Ecto neural progenitor cell (in vitro differentiated cells): ENCODE data around the gene PRR16.

Source experiments
- DNase-seq: peaks from one replicate; pipeline ENCODE4 v3.0.0-alpha.2; 2018; ENCODE audit warnings: low spot score

The PRR16 gene

DNA sequence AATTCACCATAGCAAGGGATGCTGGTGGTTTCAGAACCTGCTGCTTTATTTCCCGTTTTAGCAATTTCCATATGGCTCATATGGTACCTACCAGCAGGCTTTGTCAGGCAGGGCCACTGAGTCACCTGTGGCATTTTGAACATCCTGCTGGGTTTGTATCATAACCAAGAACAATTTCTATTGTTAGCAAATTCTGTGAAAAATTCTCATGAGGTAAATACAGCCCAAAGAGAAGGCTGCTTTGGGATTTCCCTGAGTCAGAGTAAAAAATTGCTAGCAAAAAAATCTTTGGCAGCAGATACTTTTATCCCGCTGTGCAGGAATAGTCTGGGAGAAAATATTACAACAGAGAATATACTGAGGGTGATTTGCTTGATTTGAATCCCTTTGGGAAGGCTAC is 52.7 kb downstream of the PRR16 start:
- DNase-seq, result no peak

DNA sequence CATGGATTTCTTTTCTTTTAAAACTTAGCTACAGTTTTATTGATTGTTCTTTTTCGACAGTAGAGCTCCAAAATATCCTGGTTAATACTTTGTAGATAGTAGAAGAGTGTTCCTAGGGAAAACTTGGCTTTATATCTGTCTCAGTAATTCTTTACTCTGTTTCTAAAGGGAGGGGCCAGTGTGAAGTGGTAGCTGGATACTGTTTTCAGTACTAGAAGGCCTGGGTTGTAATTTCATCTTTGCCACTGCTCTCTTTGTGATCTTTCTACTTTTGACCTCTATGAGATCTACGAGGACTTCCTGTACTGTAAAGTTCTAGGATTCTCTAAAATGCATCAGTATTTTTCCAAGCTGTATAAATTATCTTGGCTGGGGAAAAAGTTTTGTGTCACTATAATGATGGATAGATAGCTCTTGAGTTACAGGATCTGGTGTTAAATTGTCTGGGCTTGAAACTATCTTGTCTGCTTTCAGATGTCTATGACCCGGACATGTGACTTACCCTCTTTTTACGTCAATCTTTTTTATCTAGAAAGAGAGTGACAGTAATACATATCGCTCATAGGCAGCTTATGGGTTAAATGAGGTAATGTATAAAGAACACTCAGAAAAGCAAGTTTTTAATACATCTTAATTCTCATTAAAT is 53.6 kb downstream of the PRR16 start:
- no peak for DNase-seq

DNA sequence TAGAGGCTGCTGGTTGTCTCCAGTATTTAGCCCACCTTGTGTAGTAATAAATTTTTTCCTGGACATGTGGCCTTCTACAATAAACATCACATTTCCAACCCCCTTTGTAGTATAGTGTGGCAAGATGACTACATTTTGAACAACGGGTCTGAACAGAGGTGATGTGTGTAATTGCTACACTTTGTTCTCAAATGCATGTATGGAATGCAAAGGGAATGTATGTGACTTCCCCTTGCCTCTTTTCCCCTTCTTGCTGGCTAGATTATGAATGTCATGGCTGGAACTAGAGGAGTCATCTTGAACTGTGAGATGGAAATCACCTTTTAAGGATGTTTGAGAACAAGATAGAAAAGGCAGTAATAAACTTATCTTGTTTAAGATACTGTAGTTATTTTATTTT is 54.5 kb downstream of the PRR16 start:
- no peak for DNase-seq

DNA sequence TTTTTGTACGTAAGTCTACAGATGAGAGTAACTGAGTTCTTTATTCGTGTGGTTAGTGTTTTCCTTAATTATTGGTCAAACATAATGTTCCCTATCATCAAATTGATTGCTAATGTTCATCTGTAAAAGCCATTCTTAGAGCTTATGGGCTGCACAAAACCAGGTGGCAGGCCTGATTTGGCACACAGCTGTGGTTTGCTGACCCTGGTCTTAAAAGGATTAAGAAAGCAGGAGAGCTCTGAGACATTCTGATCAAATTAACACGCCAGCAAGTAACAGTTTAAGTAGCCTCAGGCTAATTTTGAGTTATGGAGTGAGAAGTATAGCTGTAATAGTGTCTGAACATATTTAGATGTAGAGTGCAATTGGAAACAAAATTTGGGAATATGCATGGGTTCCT is 63.2 kb downstream of the PRR16 start:
- no peak for DNase-seq

DNA sequence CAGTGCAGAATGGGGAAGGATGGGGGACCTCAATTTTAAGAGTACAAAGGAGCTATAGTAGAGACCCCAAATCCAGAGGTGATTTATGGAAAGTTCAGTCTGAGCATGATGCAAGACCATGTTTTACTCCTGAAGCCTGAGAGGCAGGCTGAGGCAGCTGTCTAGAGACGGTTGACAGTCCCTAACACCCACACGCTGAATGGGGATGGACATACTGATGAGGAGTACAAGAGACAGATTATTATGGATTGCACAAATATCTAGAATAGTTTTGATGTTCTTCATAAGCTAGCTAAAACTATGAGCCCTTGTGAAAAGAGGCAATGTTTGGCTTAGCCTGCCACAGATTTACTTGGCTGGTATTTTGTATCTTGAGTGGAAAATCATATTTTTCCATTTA is 64.5 kb downstream of the PRR16 start:
- no peak for DNase-seq

DNA sequence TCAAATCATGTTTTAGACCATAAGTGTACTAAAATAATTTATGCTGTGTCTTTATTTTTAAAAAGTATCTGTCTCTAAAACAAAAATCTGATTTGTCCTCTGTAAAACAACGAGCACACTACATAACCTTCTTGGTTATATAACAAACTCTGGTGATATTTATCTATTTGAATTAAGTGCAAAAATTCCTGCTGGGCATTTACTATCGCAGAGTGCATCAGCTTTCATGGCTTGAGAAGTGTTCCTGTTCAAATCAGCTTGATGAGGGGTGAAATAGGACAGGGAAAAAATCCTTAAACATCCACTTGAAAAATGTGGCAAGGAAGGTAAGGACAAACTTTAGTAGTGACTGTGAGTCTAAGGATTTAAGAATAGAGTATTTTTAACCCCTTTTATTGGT is 65.3 kb downstream of the PRR16 start:
- DNase-seq, result no peak

DNA sequence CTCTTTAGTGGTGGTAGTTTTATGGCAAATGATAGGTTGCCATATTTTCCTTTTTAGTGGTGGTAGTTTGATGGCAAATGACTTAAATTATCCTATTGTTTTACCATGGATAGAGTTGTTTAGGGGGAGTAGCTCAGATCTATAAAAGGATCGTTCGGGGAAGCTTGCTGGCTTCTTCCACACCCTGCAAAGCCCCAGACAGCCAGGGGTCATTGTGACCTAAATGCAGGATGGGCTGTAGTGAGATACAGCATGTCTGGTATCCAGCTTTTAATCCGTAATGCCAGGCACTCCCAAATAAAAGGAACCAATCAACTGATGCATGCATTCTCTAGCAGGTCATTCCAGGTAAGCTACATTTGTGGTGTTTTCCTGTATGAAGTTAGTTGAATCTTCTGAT is 67.1 kb downstream of the PRR16 start:
- DNase-seq, result no peak

DNA sequence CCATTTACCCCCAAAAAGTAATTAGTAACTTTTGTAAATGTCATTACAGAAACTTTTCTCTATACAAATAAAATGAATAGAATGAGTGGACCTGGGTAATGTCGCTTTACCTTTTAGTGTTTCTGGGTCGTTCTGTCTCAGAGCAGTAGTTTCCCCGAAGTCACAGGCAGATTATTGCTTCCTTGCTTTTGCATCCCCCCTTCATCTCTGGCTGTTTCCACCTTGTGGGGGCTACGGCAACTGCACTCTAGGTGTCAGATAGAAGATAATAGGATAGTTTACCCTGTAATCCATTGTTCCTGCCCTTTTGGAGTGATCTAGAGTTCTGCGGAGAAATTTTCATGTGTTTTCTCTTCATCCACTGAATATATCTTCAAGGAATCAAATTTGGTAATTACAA is 68.7 kb downstream of the PRR16 start:
- peak; percentile 51 for DNase-seq

DNA sequence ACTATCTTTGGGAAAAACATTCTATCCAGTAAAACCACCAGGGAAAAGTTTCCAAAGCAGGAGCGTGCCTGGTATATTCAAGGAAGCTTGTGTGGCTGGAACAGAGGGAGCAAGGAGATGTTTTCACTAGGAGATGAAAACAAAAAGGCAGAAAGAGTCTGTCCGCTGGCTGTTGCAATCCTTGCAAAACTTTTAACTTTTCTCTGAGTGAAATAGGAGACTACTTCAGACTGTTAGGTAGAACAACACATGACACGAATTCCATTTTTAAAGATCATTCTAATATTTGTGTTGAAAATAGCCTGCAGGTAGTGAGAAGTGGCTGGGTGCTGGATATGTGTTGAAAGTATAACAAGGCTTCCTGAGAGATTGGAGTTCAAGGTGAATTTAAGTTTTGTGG is 69.5 kb downstream of the PRR16 start:
- no peak for DNase-seq

DNA sequence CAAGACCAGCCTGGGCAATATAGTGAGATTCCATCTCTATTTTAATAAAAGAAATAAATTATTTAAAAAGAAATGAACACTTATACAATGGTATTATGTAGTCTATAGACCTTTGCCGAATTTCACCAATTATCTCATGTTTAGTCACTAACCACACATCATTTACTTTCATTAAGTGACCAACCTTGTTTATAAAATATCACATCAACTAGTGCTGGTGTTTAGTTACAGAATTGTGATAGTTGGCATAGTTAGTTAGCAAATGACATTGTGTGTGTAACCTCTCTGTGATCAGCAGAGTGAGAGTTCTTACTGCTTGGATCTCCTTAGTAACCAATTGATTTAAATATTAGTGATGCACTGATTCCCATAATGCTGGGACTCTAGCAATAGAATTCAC is 71.8 kb downstream of the PRR16 start:
- no peak for DNase-seq

DNA sequence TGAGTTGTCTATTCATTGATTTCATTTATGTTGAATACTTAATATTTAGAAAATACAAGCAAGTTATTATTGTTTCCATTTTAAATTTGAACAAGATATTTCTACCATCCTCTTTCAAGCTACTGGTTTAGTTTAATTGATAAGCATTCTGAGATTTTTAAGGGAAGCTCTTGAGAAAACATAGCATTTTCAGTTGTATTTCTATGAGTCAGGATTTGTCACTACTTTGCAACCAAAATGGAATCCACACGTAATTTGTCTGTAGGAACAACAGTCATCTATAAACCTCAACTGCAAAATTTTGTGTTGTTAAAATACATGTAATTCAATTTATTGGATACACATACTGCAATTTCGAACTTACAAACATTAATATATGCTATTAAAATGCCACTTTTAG is 74.0 kb downstream of the PRR16 start:
- no peak for DNase-seq

DNA sequence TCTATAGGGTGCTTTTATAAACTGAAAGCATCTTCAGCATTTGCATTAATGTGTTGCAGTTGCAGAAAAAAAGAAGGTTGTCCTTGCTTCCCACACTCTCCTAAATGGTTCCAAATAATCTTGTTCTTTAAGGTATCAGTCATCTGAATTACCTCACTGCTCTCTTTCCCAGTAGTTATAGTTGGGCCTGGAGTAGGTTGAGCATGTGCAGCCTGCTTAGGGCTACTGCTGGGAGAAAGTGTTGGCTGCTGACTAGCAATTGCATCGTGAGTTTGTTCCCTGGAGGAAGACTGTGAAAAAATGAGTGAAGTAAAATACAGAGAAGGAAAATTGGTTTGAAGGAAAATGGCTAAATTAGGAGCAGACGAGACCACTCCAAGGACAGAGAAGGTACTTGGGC is 74.5 kb downstream of the PRR16 start:
- DNase-seq, result no peak

DNA sequence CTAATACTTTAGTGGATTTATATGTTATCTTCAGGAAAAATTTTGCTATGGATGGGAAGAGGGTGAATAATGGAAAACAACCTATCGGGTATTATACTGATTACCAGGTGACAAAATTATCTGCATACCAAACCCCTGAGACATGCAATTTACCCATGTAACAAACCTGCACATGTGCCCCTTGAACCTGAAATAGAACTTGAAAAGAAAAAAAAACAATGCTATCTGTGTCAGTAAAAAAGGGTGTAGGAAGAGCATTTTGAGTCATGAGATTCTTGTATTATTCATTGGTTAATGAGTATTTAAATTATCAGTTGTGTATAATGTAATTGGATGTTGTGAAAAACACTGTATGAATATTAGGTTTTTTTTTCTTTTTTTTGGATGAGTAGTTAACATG is 75.4 kb downstream of the PRR16 start:
- no peak for DNase-seq

DNA sequence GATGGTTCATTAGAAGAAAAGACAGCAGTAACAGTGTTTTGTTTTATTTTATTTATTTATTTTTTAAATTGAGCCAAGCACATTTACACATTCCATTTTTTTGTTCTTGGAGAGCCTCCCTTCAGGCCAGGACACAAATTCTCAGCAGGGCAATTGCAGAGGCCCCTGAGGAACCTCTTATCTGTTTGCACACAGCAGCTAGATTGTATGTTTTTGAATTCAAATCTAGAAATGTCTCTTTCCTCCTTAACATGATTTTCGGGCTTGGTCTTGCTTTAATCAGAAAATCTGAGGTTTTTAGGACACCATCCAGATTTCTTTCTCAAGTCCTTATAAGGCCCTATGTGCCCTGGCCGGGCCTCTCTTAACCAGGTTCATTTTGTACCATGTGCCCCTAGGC is 76.0 kb downstream of the PRR16 start:
- no peak for DNase-seq

DNA sequence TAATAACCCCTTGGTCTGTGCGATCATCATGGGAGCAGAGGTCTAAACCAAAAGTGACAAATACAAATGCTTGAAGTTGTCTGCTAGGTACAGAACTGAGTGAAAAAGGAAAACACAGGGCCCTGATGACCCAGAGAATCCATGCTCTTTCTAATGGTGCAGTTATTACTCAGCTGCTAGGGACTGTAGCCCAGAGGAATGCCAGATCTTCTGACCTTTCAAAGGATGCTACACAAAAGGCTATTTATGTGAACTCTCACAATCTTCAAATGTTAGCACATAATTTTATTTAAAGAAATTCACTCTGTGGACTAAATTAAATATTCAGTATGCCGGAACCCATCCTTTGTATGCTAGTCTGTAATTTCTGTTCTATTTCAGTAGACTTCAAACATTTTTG is 79.9 kb downstream of the PRR16 start:
- no peak for DNase-seq

DNA sequence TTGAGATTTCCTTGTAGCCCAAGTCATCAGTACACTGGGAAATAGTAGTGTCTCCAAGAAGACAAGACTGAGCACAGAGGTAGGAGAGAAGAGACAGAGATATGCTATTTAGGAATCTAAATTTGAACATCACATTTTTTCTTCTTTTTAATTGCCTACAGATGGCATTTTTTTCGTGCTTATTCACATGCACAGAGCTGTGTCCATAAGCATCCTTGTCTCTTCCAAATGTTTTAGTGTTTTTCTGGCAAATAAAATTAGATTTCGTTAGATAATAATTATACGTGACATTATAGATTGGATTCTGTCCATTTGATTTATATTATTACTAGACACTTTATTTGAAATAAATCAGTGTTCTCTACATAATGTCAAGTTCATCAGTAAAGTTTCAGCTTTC is 80.9 kb downstream of the PRR16 start:
- no peak for DNase-seq

DNA sequence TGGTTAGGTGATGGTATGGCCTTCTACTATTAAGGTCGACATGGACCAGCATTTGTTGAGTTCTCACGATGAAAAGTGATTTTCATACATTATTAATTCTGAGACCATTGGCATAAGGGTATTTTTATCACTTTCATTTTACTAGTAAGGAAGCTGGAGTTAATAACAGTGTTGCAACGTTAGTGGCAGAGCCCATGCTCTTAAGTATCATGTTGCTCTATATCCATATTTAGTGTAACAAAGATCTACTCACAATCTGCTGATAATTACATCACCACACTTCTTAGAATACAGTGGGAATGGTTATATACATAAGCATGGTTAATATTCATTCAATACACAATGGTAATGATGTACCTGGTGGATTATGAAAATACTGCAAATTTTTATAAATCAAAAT is 81.9 kb downstream of the PRR16 start:
- no peak for DNase-seq

DNA sequence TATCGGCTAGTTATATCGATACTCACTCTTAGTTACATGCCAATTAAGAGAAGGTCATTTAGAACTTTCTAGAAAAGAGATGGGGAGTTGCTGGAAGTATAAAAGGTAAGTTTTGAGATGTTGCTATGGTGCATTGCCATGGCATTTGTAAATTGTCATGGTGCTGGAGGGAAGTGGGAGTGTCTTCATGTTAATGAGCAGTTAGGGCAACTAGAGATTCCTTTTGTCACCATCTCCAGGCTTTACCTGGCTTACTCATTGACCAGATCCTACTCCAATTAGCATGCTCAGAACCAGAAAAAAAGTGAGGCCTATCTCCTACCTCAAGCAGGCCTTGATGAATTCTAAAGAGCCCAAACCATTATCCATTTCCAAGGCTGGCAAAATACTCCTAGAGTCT is 82.8 kb downstream of the PRR16 start:
- DNase-seq, result no peak

DNA sequence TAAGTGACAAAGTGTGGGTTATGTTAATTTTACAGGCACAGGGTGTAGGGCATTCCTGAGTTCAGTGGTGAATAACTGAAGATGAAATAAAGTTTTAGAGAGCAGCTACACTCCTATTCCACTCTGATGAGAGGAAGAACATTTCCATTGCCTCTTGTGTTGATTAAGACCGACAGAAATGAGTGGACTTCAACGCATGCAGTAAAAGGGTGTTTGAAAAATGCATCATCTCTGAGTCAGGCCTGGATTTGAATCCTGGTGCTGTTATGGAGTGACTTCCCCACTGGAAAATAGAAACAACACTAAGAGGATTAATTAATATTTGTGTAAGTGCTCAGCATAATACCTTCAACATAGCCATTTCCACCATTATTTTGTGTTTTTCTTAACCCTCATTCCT is 86.3 kb downstream of the PRR16 start:
- DNase-seq, result no peak

DNA sequence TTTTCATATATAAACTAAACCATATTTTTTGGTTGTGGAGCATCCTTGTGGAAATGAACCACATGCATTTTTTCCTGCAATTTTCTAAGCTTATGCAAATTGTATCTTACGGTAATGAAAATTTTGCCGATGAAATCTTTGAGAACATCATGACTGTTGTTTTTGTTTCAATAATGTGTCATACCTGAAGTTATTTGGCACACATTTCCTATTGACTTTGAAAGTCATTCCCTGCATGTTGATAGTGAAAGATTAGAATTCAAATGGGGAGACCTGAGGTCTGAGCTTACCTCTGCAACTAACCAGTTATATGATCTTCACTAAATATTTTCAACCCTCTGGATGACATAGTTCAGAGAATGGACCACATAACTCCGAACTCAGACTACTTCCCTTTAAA is 88.5 kb downstream of the PRR16 start:
- DNase-seq, result no peak

DNA sequence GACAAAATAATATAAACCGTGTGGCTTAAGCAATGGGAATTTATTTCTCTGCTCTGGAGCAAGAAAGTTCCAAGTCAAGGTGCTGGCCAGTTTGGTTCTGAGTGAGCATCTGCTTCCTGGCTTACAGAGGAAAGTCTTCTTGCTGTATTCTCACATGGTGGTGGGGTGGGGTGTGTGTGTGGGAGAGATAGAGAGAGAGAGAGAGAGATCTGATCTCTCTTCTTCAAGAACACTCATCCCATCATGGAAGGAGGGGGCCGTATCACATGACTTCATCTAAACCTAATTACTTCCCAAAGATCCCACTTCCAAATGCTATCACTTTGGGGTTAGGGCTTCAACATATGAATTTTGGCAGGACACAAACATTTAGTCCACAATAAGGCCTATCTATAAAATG is 91.2 kb downstream of the PRR16 start:
- no peak for DNase-seq

DNA sequence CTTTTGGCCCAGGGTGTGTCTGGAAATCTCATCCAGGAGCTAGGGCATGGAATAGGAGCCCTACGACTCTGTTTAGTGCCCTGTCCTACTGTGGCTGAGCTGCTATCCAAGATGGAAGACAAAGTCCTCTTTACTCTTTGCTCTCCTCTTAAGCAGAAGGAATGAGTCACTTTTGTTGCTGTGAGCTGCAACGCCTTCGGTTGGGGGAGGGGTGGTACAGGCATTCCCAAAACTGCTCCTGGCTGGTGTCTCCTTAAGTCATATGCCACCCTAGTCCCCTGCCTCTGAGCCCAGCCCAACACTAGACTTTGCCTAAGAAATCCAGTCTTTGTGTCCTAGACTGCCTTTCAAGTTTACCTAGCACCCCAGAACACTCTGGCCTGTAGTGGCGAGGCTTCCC is 99.9 kb downstream of the PRR16 start:
- no peak for DNase-seq

DNA sequence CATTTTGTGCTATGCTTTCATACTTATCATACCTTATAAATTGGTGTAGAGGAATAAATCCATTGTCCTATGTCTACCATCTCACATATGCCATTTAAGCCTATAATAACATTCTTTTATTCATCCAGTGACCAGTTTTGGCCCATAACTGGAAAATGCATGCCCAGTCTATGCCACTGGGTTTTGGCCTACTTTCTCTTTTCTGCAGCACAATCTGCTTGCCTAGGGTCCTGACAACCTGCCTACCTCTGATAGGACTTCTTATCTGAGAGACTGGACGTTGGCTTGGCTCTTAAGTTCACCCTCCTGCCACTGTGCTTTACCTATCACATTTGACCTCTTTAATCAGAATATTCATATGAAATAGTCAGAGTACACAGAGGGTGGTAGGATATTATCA is 103.0 kb downstream of the PRR16 start:
- no peak for DNase-seq

DNA sequence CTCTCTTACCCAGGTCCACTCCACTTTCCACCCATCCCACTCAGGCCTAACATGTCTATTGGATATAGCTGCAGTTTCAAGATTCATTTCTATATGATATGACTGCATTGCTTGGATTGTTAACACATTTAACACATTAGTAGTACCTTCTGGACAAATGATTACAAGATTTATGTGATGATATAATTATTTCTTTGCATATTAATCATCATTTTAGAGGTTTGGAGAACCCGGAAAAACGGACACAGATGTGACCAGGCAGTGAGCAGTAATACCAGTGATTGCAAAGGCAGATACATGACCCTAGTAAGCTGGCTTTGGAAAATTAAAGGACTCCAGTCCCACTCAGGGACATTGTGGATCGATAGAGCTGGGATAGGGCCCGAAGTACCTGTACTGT is 103.8 kb downstream of the PRR16 start:
- DNase-seq, result no peak

DNA sequence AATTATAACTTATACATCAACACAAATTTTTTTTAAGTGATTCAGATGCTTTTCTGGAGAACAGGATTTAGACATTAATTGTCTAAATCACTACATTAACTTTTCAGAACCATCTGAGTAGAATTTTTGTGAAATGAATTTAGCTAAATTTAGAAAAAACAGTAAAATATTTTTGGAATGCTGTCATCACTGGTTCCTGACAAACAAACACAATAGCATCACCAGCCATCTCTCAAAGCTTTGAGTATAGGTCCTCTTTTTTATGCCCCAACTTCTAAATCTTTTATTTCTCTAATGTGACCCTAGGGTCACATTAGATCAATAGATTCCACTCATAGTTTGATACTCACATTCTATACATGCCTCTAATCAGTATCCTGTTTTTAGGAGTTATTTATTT is 104.6 kb downstream of the PRR16 start:
- no peak for DNase-seq
